HAP-1 (cell line): ENCODE data around the gene SWSAP1.
A peak's percentile ranks its signal among the peaks of the same experiment; 100 is the strongest.
"Not testable (repeated sequence)": the region's sequence is repeated elsewhere in the genome, so short reads cannot be mapped to it uniquely, and the experiment has no call there.

Experiments used
- DNase-seq, 2 experiments: peaks; one replicate each; pipeline ENCODE4 v3.0.0-alpha.2; 2016 to 2020; ENCODE audit warnings: low spot score in 2 of 2
- H3K27me3 ChIP-seq: fragments of 250-450 bp; sonication (Bioruptor Pico); 2 replicates; pipeline ENCODE4 v1.5.1; 2020; ENCODE audit warnings: low read depth, mild to moderate bottlenecking, moderate library complexity
- H3K36me3 ChIP-seq: fragments of 250-450 bp; sonication (Bioruptor Pico); replicated peaks from 2 replicates; pipeline ENCODE4 v1.5.1; 2020; ENCODE audit warnings: mild to moderate bottlenecking
- H3K4me1 ChIP-seq: fragments of 250-450 bp; sonication (Bioruptor Pico); 2 replicates; pipeline ENCODE4 v1.5.1; 2020; ENCODE audit warnings: mild to moderate bottlenecking
- H3K4me3 ChIP-seq: fragments of 250-450 bp; sonication (Bioruptor Pico); 2 replicates; pipeline ENCODE4 v1.5.1; 2020; ENCODE audit warnings: mild to moderate bottlenecking, moderate library complexity
- H3K9me3 ChIP-seq: fragments of 250-450 bp; sonication (Bioruptor Pico); 2 replicates; pipeline ENCODE4 v1.5.1; 2020; ENCODE audit warnings: mild to moderate bottlenecking, moderate library complexity
- in situ Hi-C: fragments of 300-500 bp; cut with MboI; formaldehyde crosslinking; loops from 3 replicates; pipeline ENCODE4 v1.14.3; 2020; ENCODE audit warnings: low sequenced_read_pairs, inconsistent platforms, mixed read lengths

SWSAP1 gene

GRCh38 chr19:11340099-11340467 is 34.4 kb upstream of the SWSAP1 start:
- DNase-seq, H3K36me3 ChIP-seq, H3K27me3 ChIP-seq, H3K9me3 ChIP-seq, in situ Hi-C loops, H3K4me3 ChIP-seq, H3K4me1 ChIP-seq: not testable (repeated sequence)

- no peak for DNase-seq
- Histone ChIP-seq H3K9me3 (0 out of 2 replicates have a peak, but pooled peaks cover 2% of the 10 kb centered on the region), H3K4me3 (no peak overlapping the region), H3K36me3 (no peaks in the 10 kb centered on the region; the same call in 1 of the 2 replicates), H3K27me3 (no peaks in the 10 kb centered on the region), H3K4me1 (peaks cover 18% of the 10 kb centered on the region)
- in situ Hi-C loops, result no loop called here
Measured at GRCh38 chr19:11342429-11342828, 32.0 kb upstream of the SWSAP1 start.

GRCh38 chr19:11345122-11345803 is 29.2 kb upstream of the SWSAP1 start:
- Histone ChIP-seq H3K36me3 (no peaks in the 10 kb centered on the region; the same call in 1 of the 2 replicates), H3K4me1 (peaks cover 10% of the 10 kb centered on the region), H3K9me3 (peaks cover 2% of the 10 kb centered on the region; the same call in 1 of the 2 replicates), H3K27me3 (no peaks in the 10 kb centered on the region), H3K4me3 (peak overlapping the region; percentile 70)
- no peak for DNase-seq
- in situ Hi-C loops, result no loop called here

- in situ Hi-C loops, result no loop called here
- peak within 1 kb of the TSS; percentile 70 for H3K4me3 ChIP-seq
- peaks cover 2% of the 10 kb centered on the region; the same call in 1 of the 2 replicates for H3K9me3 ChIP-seq
- peaks cover 10% of the 10 kb centered on the region for H3K4me1 ChIP-seq
- no peaks in the 10 kb centered on the region; the same call in 1 of the 2 replicates for H3K36me3 ChIP-seq
- peak; percentile 98 to 99 for DNase-seq
- no peaks in the 10 kb centered on the region for H3K27me3 ChIP-seq
Measured at GRCh38 chr19:11346104-11346940, 28.1 kb upstream of the SWSAP1 start, which contains the start of the genes CCDC159 and TMEM205. Gene CCDC159, plus strand, starts transcription at chr19:11346519. Its CDS starts 88 bp downstream, at chr19:11346607. Gene TMEM205, minus strand, starts transcription at chr19:11346268. Its CDS starts 649 bp downstream, at chr19:11345619.

GRCh38 chr19:11347546-11348039 is 26.9 kb upstream of the SWSAP1 start:
- Histone ChIP-seq H3K27me3 (no peaks in the 10 kb centered on the region), H3K36me3 (no peaks in the 10 kb centered on the region), H3K4me3 (no peak overlapping the region), H3K4me1 (peaks cover 10% of the 10 kb centered on the region), H3K9me3 (no peaks in the 10 kb centered on the region; the same call in 1 of the 2 replicates)
- DNase-seq, result no peak
- in situ Hi-C loops, result no loop called here

GRCh38 chr19:11349171-11349570 is 25.3 kb upstream of the SWSAP1 start:
- Histone ChIP-seq H3K9me3 (no peaks in the 10 kb centered on the region; the same call in 1 of the 2 replicates), H3K4me1 (peaks cover 10% of the 10 kb centered on the region), H3K4me3 (no peak overlapping the region), H3K27me3 (no peaks in the 10 kb centered on the region), H3K36me3 (no peaks in the 10 kb centered on the region)
- in situ Hi-C loops, result no loop called here
- no peak for DNase-seq

GRCh38 chr19:11354102-11354501 is 20.4 kb upstream of the SWSAP1 start:
- not testable (repeated sequence) for H3K9me3 ChIP-seq

GRCh38 chr19:11355160-11356073 is 19.0 kb upstream of the SWSAP1 start, which contains the start of gene PLPPR2:
Gene PLPPR2, plus strand, starts transcription at chr19:11355432. Its CDS starts 2,242 bp downstream, at chr19:11357674.
- Histone ChIP-seq H3K4me1 (peaks cover 4% of the 10 kb centered on the region; the same call in 1 of the 2 replicates), H3K36me3 (no peaks in the 10 kb centered on the region; the same call in 1 of the 2 replicates), H3K9me3 (no peaks in the 10 kb centered on the region), H3K27me3 (no peaks in the 10 kb centered on the region), H3K4me3 (peak within 1 kb of the TSS; percentile 36)
- in situ Hi-C loops, result no loop called here
- DNase-seq, result peak; percentile 85 to 95

More at GRCh38 chr19:11354102-11354501, 20.4 kb upstream of the SWSAP1 start:
- H3K36me3 ChIP-seq, H3K27me3 ChIP-seq, H3K4me3 ChIP-seq, in situ Hi-C loops, H3K4me1 ChIP-seq, DNase-seq: not testable (repeated sequence)

- no peak for DNase-seq
- Histone ChIP-seq H3K4me3 (peak overlapping the region; percentile 36), H3K9me3 (no peaks in the 10 kb centered on the region), H3K4me1 (peaks cover 4% of the 10 kb centered on the region; the same call in 1 of the 2 replicates), H3K27me3 (no peaks in the 10 kb centered on the region), H3K36me3 (no peaks in the 10 kb centered on the region; the same call in 1 of the 2 replicates)
- in situ Hi-C loops, result no loop called here
Measured at GRCh38 chr19:11356074-11356397, 18.4 kb upstream of the SWSAP1 start.

GRCh38 chr19:11356676-11357550 is 17.6 kb upstream of the SWSAP1 start:
- H3K27me3 ChIP-seq, result no peaks in the 10 kb centered on the region
- no peak for DNase-seq
- no peaks in the 10 kb centered on the region for H3K9me3 ChIP-seq
- in situ Hi-C loops, result no loop called here
- H3K4me1 ChIP-seq, result peaks cover 4% of the 10 kb centered on the region; the same call in 1 of the 2 replicates
- H3K36me3 ChIP-seq, result no peaks in the 10 kb centered on the region; the same call in 1 of the 2 replicates
- H3K4me3 ChIP-seq, result no peak overlapping the region

GRCh38 chr19:11359421-11359820 is 15.0 kb upstream of the SWSAP1 start:
- Histone ChIP-seq H3K27me3 (no peaks in the 10 kb centered on the region), H3K36me3 (no peaks in the 10 kb centered on the region; the same call in 1 of the 2 replicates), H3K4me3 (no peak overlapping the region), H3K9me3 (no peaks in the 10 kb centered on the region), H3K4me1 (peaks cover 4% of the 10 kb centered on the region; the same call in 1 of the 2 replicates)
- in situ Hi-C loops, result no loop called here
- no peak for DNase-seq

- peak in 1 of 2 experiments; percentile 80 for DNase-seq
- no peaks in the 10 kb centered on the region for H3K4me1 ChIP-seq
- no peaks in the 10 kb centered on the region for H3K36me3 ChIP-seq
- H3K27me3 ChIP-seq, result no peaks in the 10 kb centered on the region
- no peak overlapping the region for H3K4me3 ChIP-seq
- no peaks in the 10 kb centered on the region for H3K9me3 ChIP-seq
- in situ Hi-C loops, result no loop called here
Measured at GRCh38 chr19:11361037-11361770, 13.3 kb upstream of the SWSAP1 start.
